Measurements from ENCODE around the gene CLBA1.

The CLBA1 gene

GRCh38 chr14:105007593-105008264 lies 22.1 kb downstream of the CLBA1 start:
- no peak for DNase-seq

DNA sequence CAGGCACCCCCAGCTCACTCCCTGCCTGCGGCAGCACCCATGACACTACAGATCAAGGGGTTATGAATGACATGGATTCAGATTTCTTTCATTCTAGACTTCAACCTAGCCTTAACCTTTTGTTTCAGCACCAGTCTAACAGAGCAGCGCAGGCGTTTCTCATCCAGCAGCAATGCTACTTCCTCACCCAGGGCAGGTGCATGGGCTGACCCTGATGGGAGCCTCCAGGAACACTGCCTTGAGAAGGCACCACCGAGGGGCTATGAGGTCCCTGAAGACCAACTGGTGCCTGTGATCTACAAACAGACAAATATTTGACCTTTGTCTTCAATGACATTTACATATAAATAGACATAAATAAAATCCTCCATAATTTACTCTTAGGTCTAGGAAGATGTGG lies 24.5 kb downstream of the CLBA1 start:
- DNase-seq, result no peak

DNA sequence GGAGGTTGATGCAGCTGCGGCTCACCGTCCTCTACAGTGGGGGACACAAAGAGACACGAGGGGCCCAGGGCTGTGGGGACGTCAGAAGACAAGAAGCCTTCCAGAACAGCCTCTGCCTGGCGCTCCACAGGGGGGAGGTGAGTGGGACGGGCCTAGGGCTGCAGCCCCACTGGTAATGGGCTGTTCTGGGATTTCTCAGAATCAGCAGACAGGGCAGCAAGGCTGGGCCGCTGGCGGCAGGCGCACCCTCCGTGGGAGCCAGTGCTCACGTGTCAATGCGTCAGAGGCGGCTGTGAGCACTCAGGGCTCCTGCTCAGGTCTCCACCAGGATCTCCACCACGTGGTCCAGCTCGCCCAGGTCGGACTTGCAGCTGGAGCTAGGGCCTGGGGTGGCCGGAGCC lies 25.3 kb downstream of the CLBA1 start:
- no peak for DNase-seq

GRCh38 chr14:105011312-105011990 lies 25.9 kb downstream of the CLBA1 start:
- DNase-seq, result no peak

DNA sequence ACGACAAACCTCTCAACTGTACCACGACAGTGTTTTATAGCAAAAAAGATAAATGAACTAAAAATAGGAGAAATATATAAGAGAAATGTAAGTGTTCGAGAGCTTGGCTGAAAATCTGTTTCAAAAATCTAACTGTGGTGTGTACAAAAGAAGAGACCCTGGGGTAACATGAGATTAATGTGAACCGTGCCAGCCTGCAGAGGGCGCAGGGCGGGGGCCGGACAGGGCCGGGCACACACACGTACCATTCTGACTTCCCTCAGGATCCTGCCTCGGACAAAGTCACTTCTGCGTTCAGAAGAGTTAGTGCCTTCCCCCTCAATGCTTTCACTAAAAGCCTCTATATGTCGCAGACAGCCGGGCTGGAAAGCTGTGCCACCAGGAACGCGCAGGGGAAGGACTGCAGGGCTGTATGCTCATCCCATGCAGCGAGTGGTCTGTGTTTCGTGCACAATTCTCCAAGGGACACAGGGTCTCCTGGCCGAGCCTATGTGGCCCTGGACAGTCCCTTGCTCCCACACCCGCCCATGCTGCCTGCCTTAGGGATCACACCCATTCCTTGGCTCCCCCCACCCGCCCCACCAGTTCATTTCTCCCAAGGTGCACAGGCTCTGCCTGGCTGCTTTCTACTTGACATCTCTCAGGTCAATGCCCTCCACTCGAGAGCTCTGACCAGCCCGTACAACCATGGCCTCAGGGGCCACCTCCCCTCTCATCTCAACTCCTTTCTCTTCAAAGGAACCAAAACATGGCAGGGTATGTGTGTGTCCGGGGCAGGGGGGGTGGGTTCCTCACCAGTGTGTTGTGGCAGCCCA lies 26.8 kb downstream of the CLBA1 start:
- no peak for DNase-seq

DNA sequence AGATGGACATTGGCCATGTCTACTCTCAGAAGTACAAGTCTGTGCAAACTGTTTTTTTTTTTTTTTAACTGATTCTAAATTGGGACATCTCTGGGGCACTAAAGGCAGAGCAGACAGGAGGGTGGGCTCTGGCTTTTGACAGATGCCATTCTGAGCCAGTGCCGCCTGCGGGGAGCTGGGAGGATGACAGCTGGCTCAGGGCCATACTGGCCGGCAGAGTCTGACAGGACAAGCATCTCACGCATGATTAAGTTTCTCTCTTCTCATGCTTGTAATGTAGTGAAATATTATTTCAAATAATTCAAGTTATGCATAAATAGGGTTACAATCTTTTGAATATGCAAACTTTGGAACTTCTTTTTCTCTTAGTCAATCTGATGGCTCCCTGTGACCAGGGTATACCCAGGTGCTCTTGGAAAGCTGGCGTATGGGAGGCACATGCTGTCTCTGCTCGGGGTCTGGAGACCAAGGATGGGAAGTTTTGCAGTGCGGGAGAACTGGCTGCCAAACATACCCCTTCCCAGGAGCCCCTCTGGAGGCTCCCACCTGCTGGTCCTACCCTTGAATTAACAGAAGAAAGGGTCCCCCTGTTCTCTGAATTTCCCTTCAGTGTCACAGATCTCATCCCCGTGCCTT lies 27.7 kb downstream of the CLBA1 start:
- peak; percentile 17 for DNase-seq

GRCh38 chr14:105014032-105014431 lies 28.4 kb downstream of the CLBA1 start:
- no peak for DNase-seq

GRCh38 chr14:105014631-105015030 lies 29.0 kb downstream of the CLBA1 start:
- DNase-seq, result no peak

DNA sequence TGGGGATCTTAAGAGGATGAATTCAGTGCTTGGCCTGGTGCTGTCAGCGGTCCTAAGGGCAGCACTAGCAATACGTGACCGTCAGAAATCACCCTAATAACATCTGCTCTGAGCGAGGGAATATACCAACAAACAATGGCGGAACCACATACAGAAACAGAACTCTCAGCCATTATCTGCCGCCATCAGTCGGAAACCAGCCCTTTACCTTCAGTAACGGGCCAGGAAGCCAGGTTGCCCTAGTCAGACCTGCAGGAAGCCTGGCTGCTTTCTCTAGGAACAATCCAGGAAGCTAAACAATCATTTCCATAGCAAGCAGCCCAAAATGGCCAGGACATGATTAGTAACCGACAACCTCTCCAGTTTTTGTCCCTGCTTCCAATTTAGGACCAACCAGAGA lies 29.7 kb downstream of the CLBA1 start:
- no peak for DNase-seq

- DNase-seq, result no peak
These were observed 30.3 kb downstream of the CLBA1 start for GRCh38 chr14:105015905-105016304.

DNA sequence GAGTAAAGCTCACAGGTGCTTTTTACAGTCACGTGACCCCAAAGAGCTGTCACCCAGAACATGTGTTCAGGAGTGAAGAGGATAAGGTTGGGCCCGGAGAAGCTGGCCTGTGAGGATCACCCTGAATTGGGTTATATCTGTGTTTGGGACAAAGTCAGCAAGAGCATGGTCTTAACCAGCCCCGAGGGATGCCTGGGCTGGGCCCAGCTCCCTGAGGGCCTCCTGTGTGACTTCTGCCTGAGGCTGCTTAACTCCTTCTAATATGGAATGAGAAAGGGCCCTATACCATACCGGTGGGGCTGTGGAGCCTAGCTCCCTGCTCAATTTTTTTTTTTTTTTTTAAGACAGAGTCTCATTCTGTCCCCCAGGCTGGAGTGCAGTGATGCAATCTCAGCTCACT lies 32.8 kb downstream of the CLBA1 start:
- DNase-seq, result no peak

DNA sequence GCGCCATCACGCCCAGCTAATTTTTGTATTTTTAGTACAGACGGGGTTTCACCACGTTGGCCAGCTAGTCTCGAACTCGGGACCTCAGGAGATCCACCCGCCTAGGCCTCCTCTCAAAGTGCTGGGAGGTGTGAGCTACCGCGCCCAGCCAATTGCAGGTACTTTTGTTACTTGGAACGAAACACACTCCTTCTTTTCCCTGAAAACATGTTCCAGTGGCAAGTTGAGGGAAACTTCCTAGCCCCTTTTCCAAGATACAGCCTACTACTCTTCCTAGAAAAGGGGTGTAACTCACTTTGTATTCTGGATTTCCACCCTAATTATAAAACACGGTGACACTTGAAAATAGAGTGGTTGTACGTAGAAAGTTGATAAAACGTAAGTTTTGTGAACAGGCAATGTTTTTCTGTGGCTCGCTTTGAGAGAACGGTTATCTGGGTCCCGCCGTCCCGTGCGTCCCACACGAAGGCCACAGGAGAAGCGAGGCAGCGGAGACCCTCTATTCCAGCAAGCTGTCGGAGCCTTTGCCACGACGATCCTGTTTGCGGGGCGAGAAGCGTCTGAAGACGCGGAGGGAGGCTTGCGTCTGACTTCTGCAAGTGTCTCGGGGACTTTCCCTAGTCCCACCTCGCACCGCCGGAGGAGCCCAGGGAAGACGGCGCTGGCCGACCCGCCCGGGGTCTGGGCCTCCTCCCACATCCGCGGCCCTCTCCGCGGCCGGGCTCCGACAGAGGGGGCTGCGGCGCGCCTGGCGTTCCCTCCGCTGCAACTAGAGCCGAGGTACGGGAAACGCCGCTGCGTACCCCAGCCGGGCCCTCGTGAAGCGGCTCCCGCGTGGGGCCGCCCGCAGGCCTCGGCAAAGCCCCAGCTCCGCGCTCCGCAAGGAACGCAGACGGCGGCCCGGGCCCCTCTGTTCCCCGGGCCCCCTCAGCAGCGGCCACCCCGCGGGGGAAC lies 34.5 kb downstream of the CLBA1 start:
- peak; percentile 31 for DNase-seq

GRCh38 chr14:105020815-105021655 lies 35.4 kb downstream of the CLBA1 start, which contains the start of gene CDCA4:
Gene CDCA4, minus strand, starts transcription at chr14:105021083. Its CDS starts 9,154 bp downstream, at chr14:105011929.
- peak; percentile 99 for DNase-seq

- DNase-seq, result peak; percentile 91
These were observed 36.2 kb downstream of the CLBA1 start for GRCh38 chr14:105021656-105022275.

DNA sequence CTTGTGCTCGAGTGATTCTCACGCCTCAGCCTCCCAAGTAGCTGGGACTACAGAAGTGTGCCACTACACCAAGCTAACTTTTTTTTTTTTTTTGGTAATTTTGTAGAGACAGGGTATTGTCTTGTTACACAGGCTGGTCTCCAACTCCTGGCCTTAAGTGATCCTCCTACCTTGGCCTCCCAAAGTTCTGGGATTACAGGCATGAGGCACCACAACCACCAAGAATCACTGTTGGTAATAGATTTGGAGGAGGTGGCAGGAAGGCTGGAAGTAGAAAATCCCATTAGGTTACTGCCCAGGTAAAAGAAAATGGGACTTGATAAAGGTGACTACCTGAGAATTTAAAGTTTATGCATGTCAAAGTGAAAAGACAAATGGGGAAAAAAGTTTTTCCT lies 36.7 kb downstream of the CLBA1 start:
- no peak for DNase-seq

GRCh38 chr14:105023144-105023543 lies 37.6 kb downstream of the CLBA1 start:
- no peak for DNase-seq

GRCh38 chr14:105023791-105024480 lies 38.3 kb downstream of the CLBA1 start:
- no peak for DNase-seq

- DNase-seq, result no peak
These were observed 39.8 kb downstream of the CLBA1 start for GRCh38 chr14:105025429-105025828.

DNA sequence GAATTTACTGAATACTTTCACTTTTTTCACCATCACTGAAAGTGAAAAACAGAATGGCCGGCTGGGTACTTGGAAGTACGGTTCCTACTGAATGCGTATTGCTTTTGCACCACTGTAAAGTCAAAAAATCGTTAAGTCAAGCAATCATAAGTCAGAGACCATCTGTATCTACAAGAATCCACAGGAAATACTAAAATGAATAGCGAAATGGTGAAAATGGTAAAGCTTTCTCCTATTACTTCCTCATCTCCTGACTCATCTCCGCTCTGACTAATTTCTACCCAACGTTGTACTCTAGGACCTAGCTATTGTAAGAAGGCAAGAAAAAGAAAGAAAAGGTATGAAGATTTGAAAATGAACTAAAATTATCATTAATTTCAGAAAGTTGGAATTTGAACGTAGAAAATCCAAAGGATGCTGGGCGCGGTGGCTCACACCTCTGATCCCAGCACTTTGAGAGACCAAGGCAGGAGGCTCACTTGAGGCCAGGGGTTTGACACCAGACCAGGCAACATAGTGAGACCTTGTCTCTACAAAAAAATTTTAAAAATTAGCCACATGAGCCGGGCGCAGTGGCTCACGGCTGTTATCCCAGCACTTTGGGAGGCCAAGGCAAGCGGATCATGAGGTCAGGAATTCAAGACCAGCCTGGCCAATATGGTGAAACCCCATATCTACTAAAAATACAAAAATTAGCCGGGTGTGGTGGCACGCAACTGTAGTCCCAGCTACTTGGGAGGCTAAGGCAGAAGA lies 40.6 kb downstream of the CLBA1 start:
- no peak for DNase-seq
